B cell (primary cell): ENCODE measurements around the gene CTNNA2. TPM values are rescaled to one million over a fixed set of nuclear protein-coding genes. Genes with fewer than 3 reads are reported as not detected.

ENCODE experiments used
- ATAC-seq: fragments of 200-7000 bp; cut with Tn5 transposase; one replicate; pipeline ENCODE4 v1.10.0; 2021; ENCODE audit warnings: low read depth, mild to moderate bottlenecking, moderate number of reproducible peaks, moderate library complexity
- CTCF ChIA-PET: fragments of 350-600 bp; sonication (Branson Sonifier 250); formaldehyde crosslinking; loops from one replicate; lab custom pipeline; 2021; ENCODE audit warnings: antibody characterized with exemption, inconsistent platforms; lab: Charles Lee
- POLR2A ChIA-PET: fragments of 350-600 bp; sonication (Branson Sonifier 250); formaldehyde crosslinking; loops from one replicate; lab custom pipeline; 2021; ENCODE audit warnings: antibody characterized with exemption; lab: Charles Lee
- DNase-seq: peaks from one replicate; pipeline ENCODE4 v3.0.0; 2013
- H2AFZ ChIP-seq: 2 replicates; pipeline ENCODE4 v1.6.1; 2012; ENCODE audit warnings: mild to moderate bottlenecking, low read depth, low read length; ENCODE audit not compliant: insufficient read depth, poor library complexity, severe bottlenecking
- H3K27ac ChIP-seq, 2 donors: 1 replicate in 1 of 2; 2 replicates in 1 of 2; pipeline ENCODE4 v1.5.1; 2012 to 2013; ENCODE audit warnings: low read length in 2 of 2, mild to moderate bottlenecking in 2 of 2, moderate library complexity in 1 of 2
- H3K27me3 ChIP-seq, 4 experiments: fragments of 200-600 bp in 1 of 4; sonication (generic) in 1 of 4; replicated peaks in 1 of 4; 1 replicate in 2 of 4; 2 replicates in 2 of 4; pipeline versions ENCODE4 v1.6.1 to v1.7.0; 2013 to 2016; ENCODE audit warnings: low read length in 3 of 4, mild to moderate bottlenecking in 2 of 4, mixed read lengths in 1 of 4, moderate library complexity in 1 of 4; ENCODE audit not compliant: insufficient read depth in 4 of 4, control insufficient read depth in 3 of 4; ENCODE audit errors: control extremely low read depth in 1 of 4
- H3K36me3 ChIP-seq, 2 experiments: replicated peaks in 1 of 2; 1 replicate in 1 of 2; 2 replicates in 1 of 2; pipeline versions ENCODE4 v1.6.1 to v1.7.1; 2013; ENCODE audit warnings: low read length in 1 of 2; ENCODE audit not compliant: insufficient read depth in 2 of 2, control insufficient read depth in 1 of 2; ENCODE audit errors: control extremely low read depth in 1 of 2, extremely low read depth in 1 of 2
- H3K4me1 ChIP-seq, 2 donors: fragments of 200-600 bp in 1 of 2; sonication (generic) in 1 of 2; 1 replicate in 1 of 2; 2 replicates in 1 of 2; pipeline versions ENCODE4 v1.5.1 to v1.6.1; 2013 to 2017; ENCODE audit warnings: low read length in 2 of 2; ENCODE audit not compliant: control insufficient read depth in 2 of 2, insufficient read depth in 2 of 2
- H3K4me2 ChIP-seq: replicated peaks from 2 replicates; pipeline ENCODE3; 2012; ENCODE audit warnings: mild to moderate bottlenecking, low read depth, low read length; ENCODE audit not compliant: poor library complexity, severe bottlenecking
- H3K4me3 ChIP-seq, 5 experiments: fragments of 200-600 bp in 1 of 5; sonication (generic) in 1 of 5; 1 replicate in 3 of 5; 2 replicates in 2 of 5; pipeline versions ENCODE4 v1.5.1 to v1.7.0; 2011 to 2016; ENCODE audit warnings: low read length in 4 of 5, mild to moderate bottlenecking in 4 of 5, low read depth in 2 of 5, control low read depth in 1 of 5, moderate library complexity in 1 of 5; ENCODE audit not compliant: insufficient read depth in 1 of 5; ENCODE audit errors: control extremely low read depth in 1 of 5, extremely low read depth in 1 of 5
- H3K79me2 ChIP-seq: fragments of 200-600 bp; sonication (generic); one replicate; pipeline ENCODE4 v1.6.0; 2016; ENCODE audit warnings: low read length; ENCODE audit not compliant: control insufficient read depth, insufficient read depth
- H3K9ac ChIP-seq: fragments of 200-600 bp; sonication (generic); 2 replicates; pipeline ENCODE4 v1.6.1; 2017; ENCODE audit warnings: mild to moderate bottlenecking, low read length, moderate library complexity
- H3K9me3 ChIP-seq, 3 donors: one replicate each; pipeline versions ENCODE4 v1.6.1 to v1.7.1; 2013; ENCODE audit warnings: low read length in 2 of 3; ENCODE audit not compliant: control insufficient read depth in 2 of 3, insufficient read depth in 1 of 3; ENCODE audit errors: control extremely low read depth in 1 of 3
- H4K20me1 ChIP-seq: 2 replicates; pipeline ENCODE4 v1.6.0; 2012; ENCODE audit warnings: mild to moderate bottlenecking, low read length; ENCODE audit not compliant: insufficient read depth, control insufficient read depth, poor library complexity, severe bottlenecking
- H3K27ac Mint-ChIP-seq: one replicate; pipeline ENCODE4 v1.8.0; 2021; ENCODE audit warnings: mixed read lengths
- H3K27me3 Mint-ChIP-seq: one replicate; pipeline ENCODE4 v1.8.0; 2021; ENCODE audit warnings: mixed read lengths
- H3K4me1 Mint-ChIP-seq: one replicate; pipeline ENCODE4 v1.8.0; 2021; ENCODE audit warnings: mixed read lengths
- H3K4me3 Mint-ChIP-seq: one replicate; pipeline ENCODE4 v1.8.0; 2021; ENCODE audit warnings: mixed read lengths
- H3K9me3 Mint-ChIP-seq: one replicate; pipeline ENCODE4 v1.8.0; 2022; ENCODE audit warnings: mixed read lengths; ENCODE audit not compliant: insufficient read depth
- CTCF ChIP-seq: fragments of 200-600 bp; IDR thresholded peaks from one replicate; pipeline ENCODE4 v1.8.0; 2022; ENCODE audit warnings: antibody characterized with exemption, mild to moderate bottlenecking
- EZH2 ChIP-seq: IDR thresholded peaks from 2 replicates; pipeline ENCODE4 v1.6.1; 2012; ENCODE audit warnings: borderline replicate concordance, low read depth, mild to moderate bottlenecking, moderate library complexity, low read length; ENCODE audit not compliant: insufficient read depth, poor library complexity, severe bottlenecking
- WGBS: methylation state at CpG from one replicate; pipeline ENCODE4 v1.1.5; 2013; ENCODE audit warnings: missing lambda C conversion rate; ENCODE audit not compliant: insufficient coverage; 5-methylcytosine and 5-hydroxymethylcytosine counted together
- intact Hi-C: fragments of 100-400 bp; cut with micrococcal nuclease; formaldehyde crosslinking; loops from one replicate; pipeline ENCODE4 v1.10.0; 2022
- polyA plus RNA-seq: library from polyadenylated mRNA; depleted of rRNA; stranded (reverse); fragments of >200 nt; gene quantifications from 2 replicates; pipeline ENCODE4 v1.2.3, GENCODE V29; 2012
- total RNA-seq, 2 donors: library from RNA; stranded (reverse); fragments of 120-200 nt in 1 of 2; gene quantifications; 1 replicate in 1 of 2; 2 replicates in 1 of 2; pipeline versions ENCODE4 v1.2.3 to v1.2.4, GENCODE V29; 2013 to 2022

CTNNA2 gene
- total and polyA plus RNA-seq, 2 donors (not counting 1 experiment from before 2014, with no cell fraction given) = not detected

GRCh38 chr2:80396276-80396675, 883.4 kb downstream of the CTNNA2 start:
- ATAC-seq (no peak), DNase-seq (no peak)
- H3K4me3 ChIP-seq = no peak overlapping the region
- no peaks in the 10 kb centered on the region for H3K4me1 Mint-ChIP-seq
- ChIA-PET POLR2A (no interaction called here), CTCF (no interaction called here)
- H3K79me2 ChIP-seq = no peaks in the 10 kb centered on the region
- peaks cover 5% of the 10 kb centered on the region for H3K9me3 Mint-ChIP-seq
- H3K4me3 Mint-ChIP-seq = no peak overlapping the region
- TF ChIP-seq EZH2 = no peak
- TF ChIP-seq CTCF = no peak
- H3K27ac Mint-ChIP-seq = no peak overlapping the region
- no peak overlapping the region for H3K9ac ChIP-seq
- H3K27ac ChIP-seq = no peak overlapping the region
- no peaks in the 10 kb centered on the region for H4K20me1 ChIP-seq
- H3K27me3 Mint-ChIP-seq = no peaks in the 10 kb centered on the region
- no peak overlapping the region for H2AFZ ChIP-seq
- no peaks in the 10 kb centered on the region for H3K27me3 ChIP-seq
- no peaks in the 10 kb centered on the region for H3K9me3 ChIP-seq
- no peaks in the 10 kb centered on the region for H3K36me3 ChIP-seq
- H3K4me1 ChIP-seq = no peaks in the 10 kb centered on the region
- no peak overlapping the region for H3K4me2 ChIP-seq
- intact Hi-C loops = no loop called here

- Histone ChIP-seq H3K79me2 (no peaks in the 10 kb centered on the region), H3K27me3 (no peaks in the 10 kb centered on the region), H3K9me3 (no peaks in the 10 kb centered on the region), H4K20me1 (no peaks in the 10 kb centered on the region), H3K4me2 (no peak overlapping the region), H3K4me3 (no peak overlapping the region), H3K9ac (no peak overlapping the region), H3K4me1 (no peaks in the 10 kb centered on the region), H2AFZ (no peak overlapping the region), H3K36me3 (no peaks in the 10 kb centered on the region), H3K27ac (no peak overlapping the region)
- intact Hi-C loops = no loop called here
- no peak overlapping the region for H3K27ac Mint-ChIP-seq
- TF ChIP-seq CTCF (no peak), EZH2 (no peak)
- no peaks in the 10 kb centered on the region for H3K27me3 Mint-ChIP-seq
- no peak for ATAC-seq
- no peak for DNase-seq
- no peak overlapping the region for H3K4me3 Mint-ChIP-seq
- 38% methylated on average over 1 of the region's 4 CpGs for WGBS
- POLR2A ChIA-PET = no interaction called here
- no peaks in the 10 kb centered on the region for H3K4me1 Mint-ChIP-seq
- peaks cover 5% of the 10 kb centered on the region for H3K9me3 Mint-ChIP-seq
- CTCF ChIA-PET = no interaction called here
These were observed 890.2 kb downstream of the CTNNA2 start for GRCh38 chr2:80403081-80403480.
